Measurements from ENCODE around the gene FAM13A. TPM values are rescaled to one million over a fixed set of nuclear protein-coding genes. Genes with fewer than 3 reads are reported as not detected.
A peak's percentile ranks its signal among the peaks of the same experiment; 100 is the strongest.

FAM13A gene
- total RNA-seq, 4 donors from 2014 or later = 58.6 to 365 (median 71.2) TPM

DNA sequence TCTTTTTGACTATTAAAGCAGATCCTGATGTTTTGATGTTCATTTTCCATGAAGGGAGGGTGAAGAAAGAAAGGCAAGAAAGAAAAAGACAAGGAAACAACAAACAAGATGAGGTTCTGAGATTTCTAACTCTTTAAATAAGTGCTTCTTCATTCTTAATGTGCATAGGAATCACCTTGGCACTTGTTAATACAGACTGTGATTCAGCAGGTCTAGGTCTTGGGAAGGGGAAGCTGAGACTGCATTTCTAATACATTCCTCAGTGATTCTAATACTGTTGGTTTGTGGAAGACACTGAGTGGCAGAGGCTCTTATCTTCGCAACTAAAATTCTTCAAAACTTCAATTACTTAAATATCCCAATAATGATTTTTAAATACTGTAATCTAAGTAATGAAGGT, 264.2 kb downstream of the FAM13A start:
- Histone ChIP-seq H3K27ac (peak overlapping the region; percentile 50), H3K9me3 (no peaks in the 10 kb centered on the region), H3K4me1 (peaks cover 9% of the 10 kb centered on the region), H3K36me3 (no peaks in the 10 kb centered on the region), H3K27me3 (no peaks in the 10 kb centered on the region), H3K4me3 (no peak overlapping the region)
- no peak for DNase-seq (ENCODE audit: low spot score in 2 of 2)
- 97% methylated on average over 1 of the region's 1 CpG for WGBS
- TF ChIP-seq POLR2AphosphoS5 (IDR thresholded peaks at IDR 0.05) = no peak
- TF ChIP-seq, protein P1, sequence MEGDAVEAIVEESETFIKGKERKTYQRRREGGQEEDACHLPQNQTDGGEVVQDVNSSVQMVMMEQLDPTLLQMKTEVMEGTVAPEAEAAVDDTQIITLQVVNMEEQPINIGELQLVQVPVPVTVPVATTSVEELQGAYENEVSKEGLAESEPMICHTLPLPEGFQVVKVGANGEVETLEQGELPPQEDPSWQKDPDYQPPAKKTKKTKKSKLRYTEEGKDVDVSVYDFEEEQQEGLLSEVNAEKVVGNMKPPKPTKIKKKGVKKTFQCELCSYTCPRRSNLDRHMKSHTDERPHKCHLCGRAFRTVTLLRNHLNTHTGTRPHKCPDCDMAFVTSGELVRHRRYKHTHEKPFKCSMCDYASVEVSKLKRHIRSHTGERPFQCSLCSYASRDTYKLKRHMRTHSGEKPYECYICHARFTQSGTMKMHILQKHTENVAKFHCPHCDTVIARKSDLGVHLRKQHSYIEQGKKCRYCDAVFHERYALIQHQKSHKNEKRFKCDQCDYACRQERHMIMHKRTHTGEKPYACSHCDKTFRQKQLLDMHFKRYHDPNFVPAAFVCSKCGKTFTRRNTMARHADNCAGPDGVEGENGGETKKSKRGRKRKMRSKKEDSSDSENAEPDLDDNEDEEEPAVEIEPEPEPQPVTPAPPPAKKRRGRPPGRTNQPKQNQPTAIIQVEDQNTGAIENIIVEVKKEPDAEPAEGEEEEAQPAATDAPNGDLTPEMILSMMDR (IDR thresholded peaks at IDR 0.05) = no peak
- no peak for TF ChIP-seq POLR2A (IDR thresholded peaks at IDR 0.05)

DNA sequence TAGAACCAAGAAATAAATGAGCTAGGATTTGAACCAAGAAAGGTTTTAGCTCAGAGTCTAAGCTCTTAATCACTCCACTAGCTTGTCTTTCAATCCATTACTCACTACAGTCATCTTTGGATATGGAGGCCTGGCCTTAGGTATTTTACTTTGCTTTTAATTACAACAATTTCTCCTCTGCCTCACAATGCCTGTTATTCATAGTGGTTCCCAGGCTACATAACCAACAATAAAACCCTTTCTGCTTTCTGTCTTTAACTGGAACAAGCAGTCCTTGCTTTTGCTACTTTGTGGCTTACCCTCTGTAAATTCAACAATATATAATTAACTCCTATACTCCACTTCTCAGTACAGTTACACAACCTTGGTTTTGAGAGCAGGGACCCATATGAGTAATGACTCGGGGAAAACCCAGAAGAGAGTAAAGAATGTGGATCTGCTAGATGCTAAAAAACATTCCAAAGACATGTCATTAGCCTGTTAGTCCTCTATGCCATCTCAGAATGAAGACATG, 264.7 kb downstream of the FAM13A start:
- Histone ChIP-seq H3K4me3 (no peak overlapping the region), H3K36me3 (peaks cover 5% of the 10 kb centered on the region), H3K27me3 (no peaks in the 10 kb centered on the region), H3K27ac (peak overlapping the region; percentile 65), H3K4me1 (peaks cover 9% of the 10 kb centered on the region), H3K9me3 (no peaks in the 10 kb centered on the region)
- 20% methylated on average over 1 of the region's 1 CpG for WGBS
- no peak for DNase-seq (ENCODE audit: low spot score in 2 of 2)
- TF ChIP-seq EP300 (IDR thresholded peaks at IDR 0.05) (no peak), POLR2AphosphoS5 (IDR thresholded peaks at IDR 0.05) (peak in 1 of 3 donors; percentile 42)

DNA sequence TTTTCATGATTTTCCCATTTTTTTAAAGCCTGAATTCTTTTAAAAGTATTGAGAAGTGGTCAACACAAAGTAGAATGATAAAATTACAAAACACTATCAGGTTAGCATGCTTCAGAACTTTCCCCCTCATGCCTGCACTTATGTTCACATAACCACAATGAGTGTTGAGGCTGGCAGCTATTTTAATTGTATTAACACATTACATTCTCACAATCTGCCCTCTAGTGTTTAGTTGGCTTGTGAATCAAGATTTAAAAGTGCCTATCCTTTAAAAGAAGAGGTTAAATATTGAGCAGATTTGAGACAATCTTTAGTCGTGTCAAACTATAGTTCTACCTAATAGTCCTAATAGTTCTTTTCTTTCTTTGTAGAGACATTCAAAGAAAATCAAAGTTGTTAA, 265.7 kb downstream of the FAM13A start:
- peaks cover 9% of the 10 kb centered on the region for H3K4me1 ChIP-seq
- no peak overlapping the region for H3K27ac ChIP-seq
- H3K36me3 ChIP-seq = peaks cover 15% of the 10 kb centered on the region
- 62% methylated on average over 1 of the region's 1 CpG for WGBS
- no peak for DNase-seq (ENCODE audit: low spot score in 2 of 2)
- TF ChIP-seq, protein P1 (IDR thresholded peaks at IDR 0.05) = no peak
- TF ChIP-seq POLR2A (IDR thresholded peaks at IDR 0.05) = no peak
- TF ChIP-seq POLR2AphosphoS5 (IDR thresholded peaks at IDR 0.05) = no peak
- TF ChIP-seq EP300 (IDR thresholded peaks at IDR 0.05) = no peak
- no peaks in the 10 kb centered on the region for H3K27me3 ChIP-seq
- no peaks in the 10 kb centered on the region for H3K9me3 ChIP-seq
- no peak overlapping the region for H3K4me3 ChIP-seq

DNA sequence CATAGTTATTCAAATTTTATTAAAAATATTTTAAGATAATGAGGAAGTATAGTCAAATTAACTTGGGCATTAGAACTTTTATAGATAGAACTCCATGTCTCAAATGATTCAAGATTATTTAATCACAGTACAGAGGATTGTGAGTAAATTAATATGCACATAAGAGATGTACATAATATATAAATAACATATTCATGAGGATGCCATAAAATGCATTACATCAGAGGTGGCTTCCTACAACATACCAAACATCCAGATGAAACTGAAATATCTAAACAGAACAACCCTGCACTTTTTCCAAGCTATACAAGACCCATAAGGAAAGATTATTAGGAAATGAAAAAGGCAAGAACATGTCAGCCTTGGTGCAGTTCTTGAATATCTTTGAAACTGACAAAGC, 268.1 kb downstream of the FAM13A start:
- Histone ChIP-seq H3K27ac (no peak overlapping the region), H3K4me1 (peaks cover 8% of the 10 kb centered on the region), H3K4me3 (no peak overlapping the region), H3K36me3 (peaks cover 29% of the 10 kb centered on the region), H3K9me3 (no peaks in the 10 kb centered on the region), H3K27me3 (no peaks in the 10 kb centered on the region)
- no peak for DNase-seq (ENCODE audit: low spot score in 2 of 2)
- TF ChIP-seq, protein P1 (IDR thresholded peaks at IDR 0.05) = no peak
- TF ChIP-seq POLR2AphosphoS5 (IDR thresholded peaks at IDR 0.05) (no peak), EP300 (IDR thresholded peaks at IDR 0.05) (no peak)

DNA sequence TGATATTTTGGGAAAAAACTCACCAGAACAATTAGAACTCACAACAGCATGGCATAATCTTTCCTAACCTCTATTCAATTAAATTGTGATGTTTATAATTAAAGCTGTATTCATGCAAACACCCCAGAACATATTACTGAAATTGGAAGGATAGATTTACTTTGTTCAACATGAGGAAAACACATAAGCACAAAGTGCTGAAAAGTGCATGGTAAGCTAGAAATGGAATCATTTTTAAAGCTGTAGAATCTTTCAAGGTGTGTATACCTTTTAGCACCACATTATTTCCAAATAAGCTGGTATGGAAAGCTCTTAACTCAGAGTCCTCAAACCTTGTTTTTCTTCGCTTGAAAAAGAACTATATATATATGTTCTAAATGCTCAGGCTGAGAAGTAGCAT, 268.6 kb downstream of the FAM13A start:
- DNase-seq (ENCODE audit: low spot score in 2 of 2) = no peak
- Histone ChIP-seq H3K27me3 (no peaks in the 10 kb centered on the region), H3K27ac (no peak overlapping the region), H3K4me3 (no peak overlapping the region), H3K36me3 (peaks cover 34% of the 10 kb centered on the region), H3K9me3 (no peaks in the 10 kb centered on the region), H3K4me1 (peaks cover 7% of the 10 kb centered on the region)
- 97% methylated on average over 1 of the region's 1 CpG for WGBS
- TF ChIP-seq POLR2AphosphoS5 (IDR thresholded peaks at IDR 0.05) = no peak
- TF ChIP-seq, protein P1 (IDR thresholded peaks at IDR 0.05) = no peak

DNA sequence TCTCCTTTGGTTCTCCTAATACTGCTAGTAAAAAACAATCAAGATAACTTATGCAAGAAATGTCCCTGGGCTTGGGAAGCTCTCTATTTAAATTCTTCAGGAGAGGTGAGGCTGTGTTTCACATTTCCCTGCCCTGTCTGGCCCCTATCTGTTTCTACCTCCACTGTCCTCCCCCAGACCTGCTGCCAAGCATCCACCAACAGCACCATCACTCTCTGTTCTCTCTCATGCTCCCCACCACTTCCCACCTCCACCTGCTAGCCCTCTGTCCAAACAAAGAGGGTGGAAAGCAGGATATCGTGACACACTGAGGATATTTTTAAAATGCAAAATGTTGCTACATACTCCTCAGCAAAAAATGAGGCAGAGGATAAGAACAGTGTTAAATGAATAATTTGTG, 271.0 kb downstream of the FAM13A start:
- no peaks in the 10 kb centered on the region for H3K9me3 ChIP-seq
- DNase-seq (ENCODE audit: low spot score in 2 of 2) = no peak
- H3K27ac ChIP-seq = no peak overlapping the region
- H3K4me3 ChIP-seq = no peak overlapping the region
- TF ChIP-seq EP300 (IDR thresholded peaks at IDR 0.05) = no peak
- no peak for TF ChIP-seq POLR2AphosphoS5 (IDR thresholded peaks at IDR 0.05)
- TF ChIP-seq, protein P1 (IDR thresholded peaks at IDR 0.05) = no peak
- no peak for TF ChIP-seq POLR2A (IDR thresholded peaks at IDR 0.05)
- peaks cover 48% of the 10 kb centered on the region for H3K36me3 ChIP-seq
- 96% methylated on average over 1 of the region's 1 CpG for WGBS
- H3K4me1 ChIP-seq = no peaks in the 10 kb centered on the region
- no peaks in the 10 kb centered on the region for H3K27me3 ChIP-seq

All from suprapubic skin (tissue), 4 donors.